Measurements from ENCODE around the gene BBS4.

The BBS4 gene

GRCh38 chr15:72688697-72689096 lies 2.7 kb downstream of the BBS4 start:
- no peak for ATAC-seq
- TF ChIP-seq CSDC2 (CRISPR knock-in tag; IDR thresholded peaks at IDR 0.05) (no peak), RARB (CRISPR knock-in tag; IDR thresholded peaks at IDR 0.05) (no peak), BACH2 (CRISPR knock-in tag; IDR thresholded peaks at IDR 0.05; ENCODE audit: borderline replicate concordance) (no peak), OSR1 (CRISPR knock-in tag; IDR thresholded peaks at IDR 0.05) (no peak), ZNF70 (CRISPR knock-in tag; IDR thresholded peaks at IDR 0.05) (no peak), POU6F1 (CRISPR knock-in tag; IDR thresholded peaks at IDR 0.05; ENCODE audit: borderline replicate concordance, low read depth) (no peak), CSRNP3 (CRISPR knock-in tag; IDR thresholded peaks at IDR 0.05) (no peak)

GRCh38 chr15:72690938-72691337 lies 4.9 kb downstream of the BBS4 start:
- TF ChIP-seq GLIS3 (CRISPR knock-in tag; IDR thresholded peaks at IDR 0.05) (no peak), CSDC2 (CRISPR knock-in tag; IDR thresholded peaks at IDR 0.05) (no peak), ZFP30 (CRISPR knock-in tag; IDR thresholded peaks at IDR 0.05) (no peak)

GRCh38 chr15:72698938-72699337 lies 12.9 kb downstream of the BBS4 start:
- TF ChIP-seq ZNF565 (CRISPR knock-in tag; conservative IDR thresholded peaks at IDR 0.05; ENCODE audit: low read depth), result no peak
- no peak for TF ChIP-seq TOX (CRISPR knock-in tag; IDR thresholded peaks at IDR 0.05; ENCODE audit: borderline replicate concordance)
- ATAC-seq, result no peak

More at GRCh38 chr15:72690938-72691337, 4.9 kb downstream of the BBS4 start:
- no peak for ATAC-seq

GRCh38 chr15:72700076-72700475 lies 14.1 kb downstream of the BBS4 start:
- TF ChIP-seq ISL1 (CRISPR knock-in tag; IDR thresholded peaks at IDR 0.05), result no peak
- TF ChIP-seq RARB (CRISPR knock-in tag; IDR thresholded peaks at IDR 0.05), result no peak
- TF ChIP-seq PPARA (CRISPR knock-in tag; IDR thresholded peaks at IDR 0.05; ENCODE audit: borderline replicate concordance), result no peak
- TF ChIP-seq TSHZ2 (CRISPR knock-in tag; IDR thresholded peaks at IDR 0.05), result no peak
- TF ChIP-seq ZNF70 (CRISPR knock-in tag; IDR thresholded peaks at IDR 0.05), result no peak
- TF ChIP-seq ESRRG (CRISPR knock-in tag; IDR thresholded peaks at IDR 0.05), result no peak
- TF ChIP-seq OSR1 (CRISPR knock-in tag; IDR thresholded peaks at IDR 0.05), result no peak
- TF ChIP-seq CSRNP3 (CRISPR knock-in tag; IDR thresholded peaks at IDR 0.05), result no peak
- TF ChIP-seq CSDC2 (CRISPR knock-in tag; IDR thresholded peaks at IDR 0.05), result no peak
- no peak for TF ChIP-seq ARNTL (CRISPR knock-in tag; IDR thresholded peaks at IDR 0.05; ENCODE audit: borderline replicate concordance, low read depth)
- no peak for TF ChIP-seq ZC3H10 (CRISPR knock-in tag; IDR thresholded peaks at IDR 0.05)
- no peak for TF ChIP-seq SNAI2 (CRISPR knock-in tag; IDR thresholded peaks at IDR 0.05)
- TF ChIP-seq ZFP30 (CRISPR knock-in tag; IDR thresholded peaks at IDR 0.05), result no peak
- ATAC-seq, result no peak

GRCh38 chr15:72706266-72706665 lies 20.3 kb downstream of the BBS4 start:
- TF ChIP-seq ESRRG (CRISPR knock-in tag; IDR thresholded peaks at IDR 0.05), result no peak
- no peak for TF ChIP-seq ISL1 (CRISPR knock-in tag; IDR thresholded peaks at IDR 0.05)
- TF ChIP-seq PPARA (CRISPR knock-in tag; IDR thresholded peaks at IDR 0.05; ENCODE audit: borderline replicate concordance), result no peak
- TF ChIP-seq OSR1 (CRISPR knock-in tag; IDR thresholded peaks at IDR 0.05), result no peak
- TF ChIP-seq POU6F1 (CRISPR knock-in tag; IDR thresholded peaks at IDR 0.05; ENCODE audit: borderline replicate concordance, low read depth), result no peak
- no peak for TF ChIP-seq CREB5 (CRISPR knock-in tag; IDR thresholded peaks at IDR 0.05; ENCODE audit: low read depth)
- TF ChIP-seq TOX (CRISPR knock-in tag; IDR thresholded peaks at IDR 0.05; ENCODE audit: borderline replicate concordance), result no peak
- no peak for TF ChIP-seq CSRNP3 (CRISPR knock-in tag; IDR thresholded peaks at IDR 0.05)
- TF ChIP-seq BACH2 (CRISPR knock-in tag; IDR thresholded peaks at IDR 0.05; ENCODE audit: borderline replicate concordance), result no peak
- no peak for TF ChIP-seq ZNF565 (CRISPR knock-in tag; conservative IDR thresholded peaks at IDR 0.05; ENCODE audit: low read depth)
- no peak for TF ChIP-seq GLIS3 (CRISPR knock-in tag; IDR thresholded peaks at IDR 0.05)
- no peak for TF ChIP-seq ZC3H10 (CRISPR knock-in tag; IDR thresholded peaks at IDR 0.05)
- no peak for TF ChIP-seq ZFP3 (CRISPR knock-in tag; IDR thresholded peaks at IDR 0.05)
- ATAC-seq, result no peak

Data from SK-N-SH treated with all-trans-retinoic acid at 6 μM for 48 hours (cell line).